HEK293T (cell line): Measurements from ENCODE around the gene DCST2.

Experiments
- CTCF ChIA-PET: fragments of 350-600 bp; formaldehyde crosslinking; extraction: SDS; loops from one replicate; lab custom pipeline; 2021; ENCODE audit warnings: antibody characterized with exemption, inconsistent platforms; lab: Yijun Ruan, JAX
- POLR2A ChIA-PET: fragments of 350-600 bp; formaldehyde crosslinking; extraction: SDS; loops from one replicate; lab custom pipeline; 2020; ENCODE audit warnings: antibody characterized with exemption, inconsistent platforms; lab: Yijun Ruan, JAX
- DNase-seq: peaks from one replicate; pipeline ENCODE4 v3.0.0; 2012; ENCODE audit warnings: mixed read lengths; ENCODE audit errors: extremely low spot score
- ARNT ChIP-seq: fragments of 450-650 bp; IDR thresholded peaks from 2 replicates; pipeline ENCODE4 v1.6.1; 2017; ENCODE audit warnings: mild to moderate bottlenecking
- BHLHE40 ChIP-seq: fragments of 450-650 bp; IDR thresholded peaks from 2 replicates; pipeline ENCODE4 v1.6.1; 2016; ENCODE audit warnings: mild to moderate bottlenecking, moderate library complexity, borderline replicate concordance
- CTBP1 ChIP-seq: fragments of 450-650 bp; IDR thresholded peaks from 2 replicates; pipeline ENCODE4 v1.6.1; 2016; ENCODE audit warnings: borderline replicate concordance
- ELF4 ChIP-seq: fragments of 450-650 bp; IDR thresholded peaks from 2 replicates; pipeline ENCODE4 v1.6.1; 2017; ENCODE audit warnings: antibody characterized with exemption
- FOXA1 ChIP-seq: fragments of 450-650 bp; IDR thresholded peaks from 2 replicates; pipeline ENCODE4 v1.6.1; 2016; ENCODE audit warnings: mild to moderate bottlenecking
- FOXK2 ChIP-seq: fragments of 450-650 bp; IDR thresholded peaks from 2 replicates; pipeline ENCODE4 v1.6.1; 2016; ENCODE audit warnings: mild to moderate bottlenecking
- FOXM1 ChIP-seq: fragments of 450-650 bp; IDR thresholded peaks from 2 replicates; pipeline ENCODE4 v1.6.1; 2017; ENCODE audit warnings: mild to moderate bottlenecking, borderline replicate concordance
- HDGF ChIP-seq: fragments of 450-650 bp; IDR thresholded peaks from 2 replicates; pipeline ENCODE4 v1.6.1; 2017; ENCODE audit warnings: antibody characterized with exemption, borderline replicate concordance
- L3MBTL2 ChIP-seq: fragments of 450-650 bp; conservative IDR thresholded peaks from 2 replicates; pipeline ENCODE4 v1.6.1; 2016; ENCODE audit warnings: mild to moderate bottlenecking
- LEF1 ChIP-seq: fragments of 450-650 bp; IDR thresholded peaks from 2 replicates; pipeline ENCODE4 v1.6.1; 2017; ENCODE audit warnings: mild to moderate bottlenecking, borderline replicate concordance
- NFRKB ChIP-seq: fragments of 450-650 bp; IDR thresholded peaks from 2 replicates; pipeline ENCODE4 v1.6.1; 2016; ENCODE audit warnings: mild to moderate bottlenecking, moderate library complexity
- SP1 ChIP-seq: fragments of 450-650 bp; IDR thresholded peaks from 2 replicates; pipeline ENCODE4 v1.6.1; 2017
- SUZ12 ChIP-seq: fragments of 450-650 bp; IDR thresholded peaks from 2 replicates; pipeline ENCODE4 v1.6.1; 2016; ENCODE audit warnings: mild to moderate bottlenecking
- TARDBP ChIP-seq: fragments of 450-650 bp; IDR thresholded peaks from 2 replicates; pipeline ENCODE4 v1.6.1; 2016
- ZNF384 ChIP-seq: fragments of 450-650 bp; IDR thresholded peaks from 2 replicates; pipeline ENCODE4 v1.6.1; 2016
- TF ChIP-seq, protein P1 (sequence below): fragments of 450-650 bp; IDR thresholded peaks from 2 replicates; pipeline ENCODE4 v1.6.1; 2016

The DCST2 gene

DNA sequence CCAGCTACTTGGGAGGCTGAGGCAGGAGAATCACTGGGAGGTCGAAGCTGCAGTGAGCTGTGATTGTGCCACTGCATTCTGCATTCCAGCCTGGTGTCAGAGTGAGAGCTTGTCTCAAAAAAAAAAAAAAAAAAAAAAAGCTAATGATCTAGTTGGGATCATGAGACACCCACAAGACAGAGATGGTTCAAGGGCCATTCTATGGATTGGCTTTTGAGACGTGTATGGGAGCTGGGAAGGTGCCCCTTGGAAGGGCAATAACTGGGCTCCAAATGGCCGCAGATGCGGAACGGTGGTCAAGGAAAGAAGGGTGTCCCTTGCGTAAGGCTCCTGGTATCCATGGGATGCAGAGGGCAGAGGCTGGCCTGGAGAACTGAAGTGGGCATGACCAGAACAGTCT, 10.8 kb upstream of the DCST2 start:
- ChIA-PET CTCF (interaction anchor here (0.8 to 6.5 kb wide), 7 partner anchors 9 to 485 kb away, joined by 3 to 33 read pairs (median 5); no protein-coding TSS in a partner anchor), POLR2A (interaction anchor here (0.6 to 2.3 kb wide), 8 partner anchors 9 to 129 kb away, joined by 3 to 7 read pairs (median 3); partner anchors contain the start of genes KRTCAP2 and PYGO2)
- DNase-seq: no peak
- TF ChIP-seq FOXA1 (no peak), SP1 (no peak), HDGF (no peak), FOXM1 (no peak), CTBP1 (no peak), ARNT (no peak), NFRKB (no peak), SUZ12 (no peak), TARDBP (no peak), BHLHE40 (no peak)

DNA sequence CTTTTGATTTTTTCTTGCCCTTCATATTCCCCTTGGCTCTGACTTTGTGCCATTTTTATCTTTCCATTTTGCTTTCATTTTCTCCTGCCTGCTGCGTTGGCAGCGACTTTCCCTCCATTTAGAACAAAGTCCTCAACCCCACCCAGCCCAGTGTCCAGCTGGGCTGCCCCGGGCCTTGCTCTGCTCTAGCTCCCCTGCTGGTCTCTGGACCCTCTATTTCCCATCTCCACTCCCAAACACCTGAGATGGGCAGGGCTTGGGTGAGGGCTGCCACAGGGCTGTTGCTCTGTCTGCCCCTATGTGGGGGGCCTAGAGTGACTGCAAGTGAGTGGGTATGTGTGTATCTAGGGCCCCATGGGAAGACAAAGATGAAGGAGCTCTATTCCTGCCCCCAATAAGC, 10.2 kb upstream of the DCST2 start:
- no peak for TF ChIP-seq TARDBP
- TF ChIP-seq, protein P1, sequence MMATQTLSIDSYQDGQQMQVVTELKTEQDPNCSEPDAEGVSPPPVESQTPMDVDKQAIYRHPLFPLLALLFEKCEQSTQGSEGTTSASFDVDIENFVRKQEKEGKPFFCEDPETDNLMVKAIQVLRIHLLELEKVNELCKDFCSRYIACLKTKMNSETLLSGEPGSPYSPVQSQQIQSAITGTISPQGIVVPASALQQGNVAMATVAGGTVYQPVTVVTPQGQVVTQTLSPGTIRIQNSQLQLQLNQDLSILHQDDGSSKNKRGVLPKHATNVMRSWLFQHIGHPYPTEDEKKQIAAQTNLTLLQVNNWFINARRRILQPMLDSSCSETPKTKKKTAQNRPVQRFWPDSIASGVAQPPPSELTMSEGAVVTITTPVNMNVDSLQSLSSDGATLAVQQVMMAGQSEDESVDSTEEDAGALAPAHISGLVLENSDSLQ: no peak
- TF ChIP-seq NFRKB: no peak
- TF ChIP-seq FOXA1: no peak
- DNase-seq: no peak
- ChIA-PET CTCF (interaction anchor here (0.8 to 6.5 kb wide), 5 partner anchors 18 to 484 kb away, joined by 3 to 33 read pairs (median 5); no protein-coding TSS in a partner anchor), POLR2A (interaction anchor here (0.6 to 1.7 kb wide), 5 partner anchors 10 to 129 kb away, joined by 3 to 6 read pairs (median 3); partner anchors contain the start of gene KRTCAP2)

DNA sequence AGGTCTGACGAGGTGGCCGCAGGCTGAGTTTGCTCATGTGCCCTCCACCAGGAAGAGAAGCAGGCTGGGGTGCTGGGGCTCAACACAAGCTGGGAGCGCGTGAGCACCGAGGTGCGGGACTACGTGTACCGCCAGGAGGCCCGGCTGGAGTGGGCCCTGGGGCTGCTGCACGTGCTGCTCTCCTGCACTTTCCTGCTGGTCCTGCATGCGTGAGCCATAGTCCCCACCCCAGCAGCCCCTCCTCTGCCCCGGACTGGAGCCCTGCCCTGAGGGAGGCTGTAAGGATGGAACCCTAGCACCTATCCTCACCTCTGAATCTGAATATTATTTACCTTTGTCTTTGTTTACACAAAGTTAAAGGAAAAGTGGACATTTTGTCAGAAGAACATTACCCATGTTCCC, 9.7 kb upstream of the DCST2 start:
- ChIA-PET POLR2A (interaction anchor here (1.2 to 1.4 kb wide), 2 partner anchors 16 to 25 kb away, joined by 3 read pairs; no protein-coding TSS in a partner anchor), CTCF (interaction anchor here (1.4 to 6.5 kb wide), 4 partner anchors 19 to 53 kb away, joined by 3 to 33 read pairs (median 6); no protein-coding TSS in a partner anchor)
- TF ChIP-seq FOXM1 (no peak), LEF1 (no peak), ELF4 (no peak), ZNF384 (no peak), SUZ12 (no peak), FOXK2 (no peak), CTBP1 (no peak), FOXA1 (no peak), HDGF (no peak)
- DNase-seq: no peak

DNA sequence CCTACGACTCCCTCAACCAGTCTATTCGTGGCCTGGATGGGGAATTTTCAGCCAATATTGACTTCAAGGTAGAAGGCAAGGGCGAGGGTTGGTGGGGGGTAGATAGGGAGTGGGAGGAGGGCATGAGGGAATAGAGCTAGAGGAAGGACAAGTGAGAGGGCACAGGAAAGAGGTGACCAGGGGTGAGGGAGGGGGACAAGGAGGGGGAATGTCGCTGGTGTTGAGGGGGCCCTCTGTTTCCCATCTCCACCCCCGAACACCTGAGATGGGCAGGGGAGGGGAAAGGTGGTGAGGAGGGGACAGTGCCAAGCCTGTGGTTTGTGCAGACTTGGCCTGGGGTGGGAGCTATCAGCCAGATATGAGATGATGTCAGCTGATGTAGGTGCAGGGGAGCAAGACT, 9.2 kb upstream of the DCST2 start:
- DNase-seq: no peak

DNA sequence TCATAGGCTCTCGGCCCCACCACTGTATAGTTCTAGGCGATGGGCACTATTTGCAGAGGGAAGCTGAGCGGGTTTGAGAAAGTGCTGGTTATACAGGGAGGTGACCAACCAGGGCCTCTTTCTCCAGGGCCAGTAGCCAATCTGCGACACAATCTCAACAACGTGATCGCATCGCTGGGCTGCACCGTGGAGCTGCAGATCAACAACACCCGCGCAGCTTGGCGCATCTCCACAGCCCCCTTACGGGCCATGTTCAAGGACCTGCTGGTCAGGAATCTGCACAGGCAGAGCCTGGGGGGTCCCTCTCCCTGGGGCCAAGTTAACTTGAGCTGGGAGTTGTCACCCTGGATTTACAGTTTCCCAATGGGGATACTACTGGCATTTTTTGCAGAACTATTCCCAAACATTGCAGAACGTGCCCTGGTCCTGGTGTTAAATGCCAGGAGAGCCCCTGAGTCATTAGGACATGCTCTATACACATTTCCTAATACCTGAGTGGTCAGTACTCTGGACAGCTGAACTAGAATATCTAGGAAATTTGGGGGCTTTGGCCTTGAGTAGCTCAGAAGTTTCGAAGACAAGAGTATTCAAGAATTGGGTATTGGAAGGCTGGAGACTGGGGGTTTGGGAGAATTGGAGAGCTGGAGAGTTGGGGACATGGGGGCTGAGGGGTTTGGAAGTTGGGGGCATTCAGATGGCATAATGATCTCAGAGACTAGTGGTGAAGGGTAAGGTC, 6.9 kb upstream of the DCST2 start:
- no peak for TF ChIP-seq FOXM1
- TF ChIP-seq L3MBTL2: no peak
- TF ChIP-seq SP1: no peak
- TF ChIP-seq TARDBP: no peak
- ChIA-PET CTCF (interaction anchor here (0.9 to 1.9 kb wide), 3 partner anchors 10 to 132 kb away, joined by 4 to 5 read pairs (median 5); partner anchors contain the start of genes ADAM15 and KRTCAP2), POLR2A (interaction anchor here (1.6 to 2.4 kb wide), 2 partner anchors 10 to 133 kb away, joined by 6 to 8 read pairs; partner anchors contain the start of genes ADAM15 and KRTCAP2)
- no peak for DNase-seq

More for the DNA sequence above, 9.2 kb upstream of the DCST2 start:
- ChIA-PET POLR2A (no interaction called here), CTCF (interaction anchor here (1.4 to 6.5 kb wide), 3 partner anchors 19 to 43 kb away, joined by 4 to 33 read pairs (median 5); no protein-coding TSS in a partner anchor)
- TF ChIP-seq HDGF (no peak), CTBP1 (no peak), FOXM1 (no peak), ZNF384 (no peak), SP1 (no peak), NFRKB (no peak), L3MBTL2 (no peak), FOXA1 (no peak), TARDBP (no peak), LEF1 (no peak), BHLHE40 (no peak), SUZ12 (no peak)
- TF ChIP-seq, protein P1: no peak

DNA sequence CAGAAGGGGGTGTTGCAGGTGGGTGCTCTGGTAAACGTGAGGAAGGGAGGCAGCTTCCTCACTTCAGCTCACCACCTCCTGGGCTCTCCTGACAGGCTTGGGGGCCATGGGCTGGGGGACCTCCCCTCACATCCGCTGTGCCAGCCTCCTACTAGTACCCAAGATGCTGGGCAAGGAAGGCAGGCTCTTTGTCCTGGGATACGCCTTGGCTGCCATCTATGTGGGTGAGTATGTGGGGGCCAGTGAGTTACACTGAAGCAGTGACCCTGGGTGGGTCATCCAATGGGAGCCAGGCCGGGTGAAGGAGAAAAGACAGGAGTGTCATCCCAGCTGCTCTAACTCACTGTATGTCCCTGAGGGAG, 5.7 kb upstream of the DCST2 start:
- ChIA-PET CTCF (interaction anchor here (1.5 kb wide), 1 partner anchor 22 kb away, joined by 4 read pairs; no protein-coding TSS in a partner anchor), POLR2A (interaction anchor here (1.1 kb wide), 1 partner anchor 12 kb away, joined by 3 read pairs; the partner anchor contains the start of gene ADAM15)
- TF ChIP-seq ELF4: no peak
- TF ChIP-seq NFRKB: no peak
- no peak for TF ChIP-seq FOXM1
- no peak for TF ChIP-seq CTBP1
- TF ChIP-seq LEF1: no peak
- TF ChIP-seq SP1: no peak
- TF ChIP-seq FOXA1: no peak
- TF ChIP-seq L3MBTL2: no peak
- no peak for TF ChIP-seq HDGF
- no peak for TF ChIP-seq FOXK2
- TF ChIP-seq SUZ12: no peak
- TF ChIP-seq TARDBP: no peak
- TF ChIP-seq, protein P1: no peak
- TF ChIP-seq ARNT: no peak
- no peak for TF ChIP-seq BHLHE40
- no peak for TF ChIP-seq ZNF384
- DNase-seq: no peak
